Measurements from ENCODE around the gene PSMA2. TPM values are rescaled to one million over a fixed set of nuclear protein-coding genes. Genes with fewer than 3 reads are reported as not detected.

PSMA2 gene
- 117 TPM for polyA plus RNA-seq (ENCODE audit: insufficient read length)

GRCh38 chr7:42931834-42932651 lies at the start of gene PSMA2, which contains the start of gene MRPL32:
PSMA2 (minus strand) TSS chr7:42932174; CDS start chr7:42932158, 16 bp downstream.
MRPL32 (plus strand) TSS chr7:42932376; CDS start chr7:42932387, 11 bp downstream.
- peak; percentile 97 for DNase-seq (ENCODE audit: low read depth)

- DNase-seq (ENCODE audit: low read depth): no peak
Measured at GRCh38 chr7:42981601-42982000, 49.6 kb upstream of the PSMA2 start.

- DNase-seq (ENCODE audit: low read depth): no peak
Measured at GRCh38 chr7:42980514-42980913, 48.5 kb upstream of the PSMA2 start.

- no peak for DNase-seq (ENCODE audit: low read depth)
Measured at GRCh38 chr7:42980084-42980483, 48.1 kb upstream of the PSMA2 start.

- DNase-seq (ENCODE audit: low read depth): no peak
Measured at GRCh38 chr7:42978496-42978895, 46.5 kb upstream of the PSMA2 start.

- DNase-seq (ENCODE audit: low read depth): no peak
Measured at GRCh38 chr7:42976371-42976770, 44.4 kb upstream of the PSMA2 start.

GRCh38 chr7:42972699-42973500 lies 40.9 kb upstream of the PSMA2 start:
- peak; percentile 41 for DNase-seq (ENCODE audit: low read depth)

- DNase-seq (ENCODE audit: low read depth): no peak
Measured at GRCh38 chr7:42967391-42967790, 35.4 kb upstream of the PSMA2 start.

- DNase-seq (ENCODE audit: low read depth): no peak
Measured at GRCh38 chr7:42964849-42965805, 33.2 kb upstream of the PSMA2 start.

GRCh38 chr7:42964293-42964692 lies 32.3 kb upstream of the PSMA2 start:
- DNase-seq (ENCODE audit: low read depth): no peak

- DNase-seq (ENCODE audit: low read depth): no peak
Measured at GRCh38 chr7:42961170-42961569, 29.2 kb upstream of the PSMA2 start.

- no peak for DNase-seq (ENCODE audit: low read depth)
Measured at GRCh38 chr7:42960762-42961161, 28.8 kb upstream of the PSMA2 start.

GRCh38 chr7:42959549-42959948 lies 27.6 kb upstream of the PSMA2 start:
- no peak for DNase-seq (ENCODE audit: low read depth)

GRCh38 chr7:42956062-42956461 lies 24.1 kb upstream of the PSMA2 start:
- DNase-seq (ENCODE audit: low read depth): no peak

- DNase-seq (ENCODE audit: low read depth): no peak
Measured at GRCh38 chr7:42953994-42954393, 22.0 kb upstream of the PSMA2 start.

GRCh38 chr7:42952328-42952727 lies 20.4 kb upstream of the PSMA2 start:
- DNase-seq (ENCODE audit: low read depth): no peak

GRCh38 chr7:42950417-42950816 lies 18.4 kb upstream of the PSMA2 start:
- DNase-seq (ENCODE audit: low read depth): no peak

GRCh38 chr7:42947521-42947920 lies 15.5 kb upstream of the PSMA2 start:
- DNase-seq (ENCODE audit: low read depth): no peak

GRCh38 chr7:42946627-42946950 lies 14.6 kb upstream of the PSMA2 start:
- DNase-seq (ENCODE audit: low read depth): no peak

GRCh38 chr7:42945821-42946626 lies 14.1 kb upstream of the PSMA2 start:
- no peak for DNase-seq (ENCODE audit: low read depth)
